Measurements from ENCODE around the gene LRRN2. TPM values are rescaled to one million over a fixed set of nuclear protein-coding genes. Genes with fewer than 3 reads are reported as not detected.
A peak's percentile ranks its signal among the peaks of the same experiment; 100 is the strongest.

Gene LRRN2
- total and polyA plus RNA-seq, 8 donors, result 0.43 to 4.1 (median 1.0) TPM; not detected in 2

- Histone ChIP-seq H3K27me3 (no peaks in the 10 kb centered on the region), H3K36me3 (peaks cover 0 to 4% (median 0%) of the 10 kb centered on the region in 4 donors), H3K4me1 (peaks cover 0 to 4% (median 2%) of the 10 kb centered on the region in 4 donors), H3K9me3 (no peaks in the 10 kb centered on the region), H3K27ac (no peak overlapping the region), H3K4me3 (no peak overlapping the region)
- 70 to 81% (median 73%) methylated on average over 4 of the region's 4 CpGs for WGBS, 5 donors
- intact Hi-C loops (cut with DNase I; ENCODE audit: low total_unique reads), result no loop called here
- DNase-seq, result peak in 1 of 2 donors; percentile 31
- TF ChIP-seq EP300 (IDR thresholded peaks at IDR 0.05), result no peak
- no peak for TF ChIP-seq CTCF (IDR thresholded peaks at IDR 0.05)
- TF ChIP-seq POLR2A (IDR thresholded peaks at IDR 0.05), result no peak
- no peak for TF ChIP-seq POLR2AphosphoS5 (IDR thresholded peaks at IDR 0.05)
Observed at GRCh38 chr1:204583909-204584632, 101.5 kb downstream of the LRRN2 start.

DNA sequence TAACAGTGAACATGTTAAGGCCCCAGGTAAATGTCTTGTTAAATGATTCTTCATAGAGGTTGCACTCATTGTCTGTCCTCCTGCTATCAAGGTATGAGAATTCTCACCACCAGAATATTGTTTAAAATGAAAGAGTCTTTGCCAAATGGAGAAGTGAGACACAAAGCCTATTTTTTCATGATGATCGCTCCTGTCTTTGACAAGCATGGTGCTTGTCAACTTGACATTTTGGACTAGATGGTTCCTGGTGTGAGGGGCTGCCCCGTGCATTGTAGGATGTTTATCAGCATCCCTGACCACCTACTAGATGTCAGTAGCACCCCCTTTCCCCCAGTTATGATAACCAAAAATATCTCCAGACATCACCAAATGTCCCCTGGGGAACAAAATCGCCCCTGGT lies 103.8 kb downstream of the LRRN2 start:
- 88 to 98% (median 95%) methylated on average over 3 of the region's 3 CpGs for WGBS, 5 donors
- Histone ChIP-seq H3K4me1 (peaks cover 7 to 16% (median 8%) of the 10 kb centered on the region in 4 donors), H3K4me3 (no peak overlapping the region), H3K9me3 (no peaks in the 10 kb centered on the region), H3K27ac (no peak overlapping the region), H3K27me3 (no peaks in the 10 kb centered on the region), H3K36me3 (peaks cover 0 to 4% (median 0%) of the 10 kb centered on the region in 4 donors)
- DNase-seq, result no peak
- TF ChIP-seq POLR2AphosphoS5 (IDR thresholded peaks at IDR 0.05), result no peak
- TF ChIP-seq POLR2A (IDR thresholded peaks at IDR 0.05), result no peak
- intact Hi-C loops (cut with DNase I; ENCODE audit: low total_unique reads), result no loop called here

- Histone ChIP-seq H3K27me3 (no peaks in the 10 kb centered on the region), H3K4me3 (no peak overlapping the region), H3K4me1 (peaks cover 7 to 16% (median 8%) of the 10 kb centered on the region in 4 donors), H3K36me3 (peaks cover 0 to 4% (median 0%) of the 10 kb centered on the region in 4 donors), H3K9me3 (no peaks in the 10 kb centered on the region), H3K27ac (no peak overlapping the region)
- no peak for DNase-seq
- intact Hi-C loops (cut with DNase I; ENCODE audit: low total_unique reads), result no loop called here
- TF ChIP-seq POLR2A (IDR thresholded peaks at IDR 0.05), result no peak
- no peak for TF ChIP-seq EP300 (IDR thresholded peaks at IDR 0.05)
- TF ChIP-seq POLR2AphosphoS5 (IDR thresholded peaks at IDR 0.05), result no peak
- TF ChIP-seq CTCF (IDR thresholded peaks at IDR 0.05), result no peak
- WGBS, 5 donors, result 77 to 93% (median 85%) methylated on average over 2 of the region's 2 CpGs
Observed at GRCh38 chr1:204580862-204581261, 104.7 kb downstream of the LRRN2 start.

DNA sequence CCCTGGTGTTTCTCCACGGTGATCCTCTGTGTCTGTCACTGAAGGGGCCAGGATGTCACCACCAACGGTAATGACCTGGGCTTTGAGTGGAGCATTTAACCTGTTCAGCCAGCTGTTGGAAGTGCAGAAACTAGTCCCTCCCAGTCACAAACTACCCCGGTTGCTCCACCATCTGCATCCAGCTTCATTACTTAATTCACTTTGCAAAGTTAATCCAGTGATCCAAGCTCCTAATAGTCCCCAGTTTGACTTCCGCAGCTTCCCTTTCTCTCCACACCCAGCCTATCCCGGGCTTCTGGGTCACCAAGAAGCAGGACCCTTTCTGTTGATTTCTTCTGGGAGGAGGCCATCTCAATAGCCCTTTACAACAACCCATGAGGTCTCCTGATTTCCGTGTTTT lies 105.9 kb downstream of the LRRN2 start:
- H3K4me3 ChIP-seq, result peak overlapping the region in 1 of 4 donors; percentile 34
- intact Hi-C loops (cut with DNase I; ENCODE audit: low total_unique reads), result no loop called here
- no peak for DNase-seq
- H3K4me1 ChIP-seq, result peaks cover 7 to 16% (median 8%) of the 10 kb centered on the region in 4 donors
- H3K27ac ChIP-seq, result peak overlapping the region in 2 of 5 donors; percentile 57 to 64
- TF ChIP-seq POLR2A (IDR thresholded peaks at IDR 0.05), result no peak
- TF ChIP-seq EP300 (IDR thresholded peaks at IDR 0.05), result no peak
- TF ChIP-seq CTCF (IDR thresholded peaks at IDR 0.05), result no peak
- TF ChIP-seq POLR2AphosphoS5 (IDR thresholded peaks at IDR 0.05), result no peak
- 79 to 84% (median 83%) methylated on average over 6 of the region's 6 CpGs for WGBS, 5 donors
- no peaks in the 10 kb centered on the region for H3K27me3 ChIP-seq
- H3K9me3 ChIP-seq, result no peaks in the 10 kb centered on the region
- H3K36me3 ChIP-seq, result peaks cover 0 to 4% (median 0%) of the 10 kb centered on the region in 4 donors

Data from stomach (tissue), 9 donors.